H1 (cell line): ENCODE data around the gene BBS4. TPM values are rescaled to one million over a fixed set of nuclear protein-coding genes. Genes with fewer than 3 reads are reported as not detected.
A peak's percentile ranks its signal among the peaks of the same experiment; 100 is the strongest.

Source experiments
- CTCF ChIA-PET: fragments of 300-600 bp; sonication (Branson Sonifier 250); formaldehyde crosslinking; loops from one replicate; lab custom pipeline; 2021; ENCODE audit not compliant: partially characterized antibody; lab: Charles Lee
- POLR2A ChIA-PET: fragments of 300-600 bp; sonication (Branson Sonifier 250); formaldehyde crosslinking; loops from one replicate; lab custom pipeline; 2021; ENCODE audit warnings: inconsistent platforms; ENCODE audit not compliant: partially characterized antibody; lab: Charles Lee
- DNase-seq, 2 experiments: peaks; one replicate each; pipeline versions ENCODE4 v3.0.0 to v3.0.0-alpha.2; 2010 to 2022; ENCODE audit warnings: low spot score in 2 of 2, low read depth in 1 of 2, mixed read lengths in 1 of 2
- FAIRE-seq: peaks from 2 replicates; lab custom pipeline; 2011; peaks lifted over from hg19 to GRCh38; lab: Jason Lieb, UNC
- H2AFZ ChIP-seq: 2 replicates; pipeline ENCODE4 v1.8.1; 2012; ENCODE audit warnings: low read length, inconsistent platforms
- H2AK5ac ChIP-seq: 2 replicates; pipeline ENCODE4 v1.6.1; 2013; ENCODE audit warnings: low read depth, low read length
- H2BK120ac ChIP-seq: replicated peaks from 2 replicates; pipeline ENCODE3; 2013; ENCODE audit warnings: low read depth, low read length, inconsistent platforms
- H2BK12ac ChIP-seq: 2 replicates; pipeline ENCODE4 v1.6.1; 2013; ENCODE audit warnings: low read depth, low read length
- H2BK15ac ChIP-seq: 2 replicates; pipeline ENCODE4 v1.6.1; 2013; ENCODE audit warnings: low read length
- H2BK20ac ChIP-seq: 2 replicates; pipeline ENCODE4 v1.6.1; 2013; ENCODE audit warnings: low read length
- H2BK5ac ChIP-seq: 2 replicates; pipeline ENCODE4 v1.6.1; 2013; ENCODE audit warnings: low read depth, low read length
- H3K14ac ChIP-seq: 2 replicates; pipeline ENCODE4 v1.6.1; 2013; ENCODE audit warnings: inconsistent platforms; ENCODE audit not compliant: insufficient read length
- H3K18ac ChIP-seq: 2 replicates; pipeline ENCODE4 v1.6.1; 2013; ENCODE audit warnings: low read length; ENCODE audit errors: extremely low read depth
- H3K23ac ChIP-seq: 2 replicates; pipeline ENCODE4 v1.6.1; 2013; ENCODE audit warnings: inconsistent platforms; ENCODE audit not compliant: insufficient read length
- H3K23me2 ChIP-seq: 2 replicates; pipeline ENCODE4 v1.6.1; 2013; ENCODE audit warnings: low read depth, low read length
- H3K27ac ChIP-seq: 2 replicates; pipeline ENCODE4 v1.6.1; 2011; ENCODE audit warnings: low read depth, low read length, inconsistent platforms
- H3K27me3 ChIP-seq, 4 experiments: replicated peaks in 1 of 4; 1 replicate in 1 of 4; 2 replicates in 3 of 4; pipeline versions ENCODE4 v1.6.1 to v1.8.1; 2011 to 2013; ENCODE audit warnings: low read length in 3 of 4, mild to moderate bottlenecking in 3 of 4, inconsistent platforms in 2 of 4, mixed read lengths in 2 of 4, moderate library complexity in 1 of 4; ENCODE audit not compliant: control insufficient read depth in 3 of 4, insufficient read depth in 3 of 4; ENCODE audit errors: extremely low read depth in 1 of 4
- H3K36me3 ChIP-seq, 4 experiments: 2 replicates each; pipeline versions ENCODE4 v1.6.1 to v1.8.1; 2011 to 2013; ENCODE audit warnings: mild to moderate bottlenecking in 4 of 4, low read length in 3 of 4, moderate library complexity in 2 of 4, control low read depth in 1 of 4, inconsistent platforms in 1 of 4; ENCODE audit not compliant: insufficient read depth in 4 of 4, control insufficient read depth in 2 of 4
- H3K4ac ChIP-seq: replicated peaks from 2 replicates; pipeline ENCODE3; 2013; ENCODE audit warnings: low read length, low read depth, mixed read lengths, inconsistent platforms; ENCODE audit not compliant: insufficient read length
- H3K4me1 ChIP-seq, 4 experiments: replicated peaks in 1 of 4; 1 replicate in 1 of 4; 2 replicates in 3 of 4; pipeline versions ENCODE4 v1.6.1 to v1.8.1; 2011 to 2013; ENCODE audit warnings: low read length in 3 of 4, inconsistent platforms in 2 of 4, mixed read lengths in 1 of 4; ENCODE audit not compliant: insufficient read depth in 4 of 4, control insufficient read depth in 3 of 4
- H3K4me2 ChIP-seq, 2 experiments: 2 replicates each; pipeline versions ENCODE4 v1.6.1 to v1.8.1; 2011 to 2013; ENCODE audit warnings: low read depth in 2 of 2, low read length in 2 of 2, control low read depth in 1 of 2, inconsistent platforms in 1 of 2, mild to moderate bottlenecking in 1 of 2; ENCODE audit not compliant: insufficient read depth in 1 of 2
- H3K4me3 ChIP-seq, 4 experiments: fragments of 200-600, 300-600 bp in 1 of 4; sonication (generic), shearing (Covaris generic), sonication (Bioruptor Twin) in 1 of 4; 2 replicates each; pipeline versions ENCODE4 v1.5.1 to v1.8.1; 2011 to 2016; ENCODE audit warnings: low read length in 4 of 4, low read depth in 3 of 4, control low read depth in 2 of 4, inconsistent platforms in 2 of 4, mild to moderate bottlenecking in 2 of 4, mixed read lengths in 1 of 4, moderate library complexity in 1 of 4; ENCODE audit not compliant: insufficient read depth in 2 of 4; ENCODE audit errors: extremely low read depth in 1 of 4
- H3K56ac ChIP-seq: replicated peaks from 2 replicates; pipeline ENCODE3; 2013; ENCODE audit warnings: low read depth, mild to moderate bottlenecking, mixed read lengths, low read length, inconsistent platforms; ENCODE audit not compliant: insufficient read length
- H3K79me1 ChIP-seq: 2 replicates; pipeline ENCODE4 v1.6.1; 2013; ENCODE audit warnings: low read depth, low read length, control low read depth
- H3K79me2 ChIP-seq, 2 experiments: 2 replicates each; pipeline versions ENCODE4 v1.6.1 to v1.8.1; 2012 to 2013; ENCODE audit warnings: low read length in 2 of 2, mild to moderate bottlenecking in 2 of 2, inconsistent platforms in 1 of 2; ENCODE audit not compliant: insufficient read depth in 2 of 2, control insufficient read depth in 1 of 2
- H3K9ac ChIP-seq, 4 experiments: replicated peaks in 1 of 4; 1 replicate in 1 of 4; 2 replicates in 3 of 4; pipeline versions ENCODE4 v1.6.1 to v1.8.1; 2011 to 2013; ENCODE audit warnings: low read depth in 3 of 4, low read length in 3 of 4, control low read depth in 2 of 4, mild to moderate bottlenecking in 2 of 4, moderate library complexity in 2 of 4, inconsistent platforms in 1 of 4; ENCODE audit errors: extremely low read depth in 1 of 4
- H3K9me3 ChIP-seq, 2 experiments: 2 replicates each; pipeline versions ENCODE4 v1.6.1 to v1.8.1; 2012 to 2013; ENCODE audit warnings: mild to moderate bottlenecking in 2 of 2, moderate library complexity in 2 of 2, control low read depth in 1 of 2, inconsistent platforms in 1 of 2, low read depth in 1 of 2, low read length in 1 of 2, mixed read lengths in 1 of 2; ENCODE audit not compliant: insufficient read depth in 2 of 2
- H4K20me1 ChIP-seq, 2 experiments: replicated peaks in 1 of 2; 2 replicates each; pipeline versions ENCODE3 to v1.8.1; 2011 to 2013; ENCODE audit warnings: inconsistent platforms in 2 of 2, low read length in 2 of 2, mild to moderate bottlenecking in 1 of 2; ENCODE audit not compliant: insufficient read depth in 2 of 2, control insufficient read depth in 1 of 2
- H4K5ac ChIP-seq: 2 replicates; pipeline ENCODE4 v1.6.1; 2013; ENCODE audit warnings: low read length, low read depth, mixed read lengths, inconsistent platforms; ENCODE audit not compliant: insufficient read length
- H4K8ac ChIP-seq: 2 replicates; pipeline ENCODE4 v1.8.0; 2013; ENCODE audit warnings: mild to moderate bottlenecking, moderate library complexity, low read length, inconsistent platforms; ENCODE audit not compliant: insufficient read depth; ENCODE audit errors: extremely low read depth
- H4K91ac ChIP-seq: replicated peaks from 2 replicates; pipeline ENCODE3; 2013; ENCODE audit warnings: low read length, mixed read lengths, inconsistent platforms; ENCODE audit not compliant: insufficient read length
- ATF3 ChIP-seq: IDR thresholded peaks from 2 replicates; pipeline ENCODE4 v1.6.1; 2011; ENCODE audit warnings: low read depth, mild to moderate bottlenecking, low read length; ENCODE audit not compliant: insufficient read depth
- EP300 ChIP-seq, 2 experiments: IDR thresholded peaks; 1 replicate in 1 of 2; 2 replicates in 1 of 2; pipeline ENCODE4 v1.6.1; 2011 to 2012; ENCODE audit warnings: low read depth in 2 of 2, low read length in 2 of 2, mild to moderate bottlenecking in 2 of 2, borderline replicate concordance in 1 of 2, inconsistent platforms in 1 of 2, moderate library complexity in 1 of 2
- WGBS, 2 experiments: shearing (Covaris generic) in 1 of 2; methylation state at CpG; one replicate each; pipeline versions ENCODE4 v1.1.6 to v1.1.7; 2013 to 2015; ENCODE audit warnings: low lambda C conversion rate in 2 of 2, mixed read lengths in 2 of 2, inconsistent platforms in 1 of 2, low coverage in 1 of 2, missing lambda C conversion rate in 1 of 2; ENCODE audit not compliant: insufficient replicate concordance in 2 of 2, insufficient coverage in 1 of 2, insufficient read length in 1 of 2; ENCODE audit errors: extremely low coverage in 1 of 2, missing lambda C conversion rate in 1 of 2; 5-methylcytosine and 5-hydroxymethylcytosine counted together
- polyA plus RNA-seq, 7 experiments: library from polyadenylated mRNA; depleted of rRNA in 3 of 7; stranded (reverse) in 5 of 7; unstranded in 2 of 7; fragments of >200 nt in 5 of 7; fragments of 200-250 nt in 2 of 7; gene quantifications; 1 replicate in 5 of 7; 2 replicates in 1 of 7; 4 replicates in 1 of 7; pipeline versions ENCODE4 v1.2.1 to v1.2.3, GENCODE V29; 2011 to 2013; ENCODE audit warnings: missing spikeins in 2 of 7, mixed read lengths in 2 of 7
- total RNA-seq: library from RNA; stranded (reverse); fragmentation: NEBNext Ultra II Directional; extraction: Animal tissue kit (Norgen Biotek cat#: 25700); gene quantifications from 2 replicates; pipeline ENCODE4 v1.2.1, GENCODE V29; 2021

The BBS4 gene
- total and polyA plus RNA-seq, 2 of the 8 experiments (the other 6 are each of a cell fraction or from before 2014, with no cell fraction given): 17.4 to 24.1 TPM

- H3K79me2 ChIP-seq: peaks cover 0 to under 1% of the 10 kb centered on the region in 2 experiments; a peak in 1 of 4 replicates
- POLR2A ChIA-PET: interaction anchor here (1.0 kb wide), 1 partner anchor 66 kb away, joined by 3 read pairs; no protein-coding TSS in a partner anchor
- no peak overlapping the region for H4K5ac ChIP-seq
- no peak overlapping the region for H4K91ac ChIP-seq
- no peaks in the 10 kb centered on the region for H3K27me3 ChIP-seq
- 0 out of 7 replicates have a peak, but pooled peaks cover 0 to 2% (median 0%) of the 10 kb centered on the region in 4 experiments for H3K4me1 ChIP-seq
- no peaks in the 10 kb centered on the region for H3K36me3 ChIP-seq
- no peak overlapping the region for H2BK120ac ChIP-seq
- H2AK5ac ChIP-seq: no peak overlapping the region
- no peak overlapping the region for H3K9ac ChIP-seq
- H3K56ac ChIP-seq: no peak overlapping the region
- 73% methylated on average over 3 of the region's 3 CpGs; no CpG with 5 or more reads in 1 of the 2 experiments for WGBS, 2 experiments
- H2BK12ac ChIP-seq: no peak overlapping the region
- H4K8ac ChIP-seq: no peak overlapping the region
- H3K18ac ChIP-seq: no peak overlapping the region
- DNase-seq (no peak), FAIRE-seq (no peak)
- TF ChIP-seq EP300 (IDR thresholded peaks at IDR 0.05; ENCODE audit: borderline replicate concordance in 1 of 2, low read depth in 2 of 2, low read length in 2 of 2): 0 out of 3 replicates have a peak, but pooled peaks of 1 of the 2 experiments have one; percentile 17
- TF ChIP-seq ATF3: no peak
- TF ChIP-seq, all 59 proteins: peak for 1
- Histone ChIP-seq H2BK5ac (no peak overlapping the region), H3K9me3 (no peaks in the 10 kb centered on the region), H3K4ac (no peak overlapping the region), H3K14ac (no peak overlapping the region), H2BK20ac (no peak overlapping the region), H3K4me3 (no peak overlapping the region), H3K23me2 (0 out of 2 replicates have a peak, but pooled peaks cover 2% of the 10 kb centered on the region), H3K4me2 (no peak overlapping the region), H2BK15ac (no peak overlapping the region), H3K79me1 (no peaks in the 10 kb centered on the region), H2AFZ (no peak overlapping the region), H4K20me1 (no peaks in the 10 kb centered on the region), H3K27ac (no peak overlapping the region), H3K23ac (no peak overlapping the region)
- CTCF ChIA-PET: interaction anchor here (0.6 to 3.7 kb wide), 4 partner anchors 8 to 96 kb away, joined by 3 to 19 read pairs (median 4); no protein-coding TSS in a partner anchor
Observed at GRCh38 chr15:72682772-72683171, 3.2 kb upstream of the BBS4 start.
